Activated naive CD4-positive, alpha-beta T cell treated with anti-CD3 and anti-CD28 coated beads, Interleukin-2, amount 10 ng/mL, durations not matched to agents 7 days and 5 days (primary cell): ENCODE data around the gene HK3.

Experiments
- CTCF ChIA-PET: fragments of 350-600 bp; sonication (Branson Sonifier 250); formaldehyde crosslinking; loops from one replicate; lab custom pipeline; 2021; ENCODE audit warnings: antibody characterized with exemption; lab: Charles Lee
- DNase-seq: peaks from one replicate; pipeline ENCODE4 v3.0.0-alpha.2; 2020
- H3K27ac Mint-ChIP-seq: one replicate; pipeline ENCODE4 v1.8.0; 2021; ENCODE audit warnings: mild to moderate bottlenecking, moderate library complexity, mixed read lengths
- H3K27me3 Mint-ChIP-seq: one replicate; pipeline ENCODE4 v1.8.0; 2021; ENCODE audit warnings: mild to moderate bottlenecking, mixed read lengths
- H3K36me3 Mint-ChIP-seq: one replicate; pipeline ENCODE4 v1.8.0; 2021; ENCODE audit warnings: mixed read lengths
- H3K4me1 Mint-ChIP-seq: one replicate; pipeline ENCODE4 v1.8.0; 2021; ENCODE audit warnings: mixed read lengths
- H3K4me3 Mint-ChIP-seq: one replicate; pipeline ENCODE4 v1.8.0; 2021; ENCODE audit warnings: mild to moderate bottlenecking, moderate library complexity, mixed read lengths
- H3K9me3 Mint-ChIP-seq: one replicate; pipeline ENCODE4 v1.8.0; 2021; ENCODE audit warnings: mixed read lengths

Gene HK3

DNA sequence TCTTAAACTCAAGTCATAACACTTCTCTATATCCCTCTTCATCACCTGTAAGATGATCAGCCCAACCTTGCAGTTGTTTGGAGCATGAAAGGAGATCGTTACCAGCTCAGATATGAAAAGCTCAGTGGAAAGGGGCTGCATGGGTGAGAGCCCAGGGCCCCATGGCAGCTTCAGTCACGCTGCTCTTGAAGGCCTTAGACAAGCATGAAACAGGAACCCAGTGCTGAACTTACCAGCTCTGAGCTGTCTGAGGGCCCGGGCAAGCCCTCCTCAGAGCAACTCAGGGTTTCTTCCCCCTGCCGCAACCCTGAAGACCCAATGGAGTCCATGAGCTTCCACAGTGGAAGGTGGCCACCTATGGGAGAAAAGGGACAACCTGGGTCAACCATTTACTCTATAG lies 3.3 kb downstream of the HK3 start:
- Mint-ChIP-seq H3K27ac (no peak overlapping the region), H3K36me3 (peaks cover 2% of the 10 kb centered on the region), H3K27me3 (peaks cover 29% of the 10 kb centered on the region), H3K4me3 (no peak overlapping the region), H3K9me3 (no peaks in the 10 kb centered on the region), H3K4me1 (peaks cover 34% of the 10 kb centered on the region)
- CTCF ChIA-PET: interaction anchor here (1.0 kb wide), 1 partner anchor 235 kb away, joined by 5 read pairs; no protein-coding TSS in a partner anchor
- no peak for DNase-seq

DNA sequence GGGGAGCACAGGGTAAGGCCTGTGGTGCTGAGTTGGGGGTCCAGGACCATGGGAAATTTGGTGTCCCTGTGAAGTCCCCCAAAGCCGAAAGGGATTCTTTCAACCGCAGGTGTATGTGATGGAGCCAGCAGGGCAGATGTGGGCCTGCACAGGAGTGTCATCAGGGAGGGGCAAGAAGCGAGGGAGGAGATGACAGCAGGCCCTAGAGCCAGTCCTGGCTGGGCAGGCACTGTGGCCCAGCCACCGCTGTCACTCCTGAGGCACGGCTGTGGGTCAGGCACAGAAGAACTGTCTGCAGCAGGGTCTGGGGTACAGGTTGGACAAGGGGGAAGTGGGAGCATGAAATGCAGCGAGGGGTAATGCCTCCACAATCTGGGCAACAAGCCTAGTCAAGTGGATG lies 4.8 kb downstream of the HK3 start:
- no peak for DNase-seq
- Mint-ChIP-seq H3K4me1 (peaks cover 23% of the 10 kb centered on the region), H3K36me3 (no peaks in the 10 kb centered on the region), H3K27me3 (peaks cover 29% of the 10 kb centered on the region), H3K27ac (no peak overlapping the region), H3K4me3 (no peak overlapping the region), H3K9me3 (no peaks in the 10 kb centered on the region)
- CTCF ChIA-PET: no interaction called here

DNA sequence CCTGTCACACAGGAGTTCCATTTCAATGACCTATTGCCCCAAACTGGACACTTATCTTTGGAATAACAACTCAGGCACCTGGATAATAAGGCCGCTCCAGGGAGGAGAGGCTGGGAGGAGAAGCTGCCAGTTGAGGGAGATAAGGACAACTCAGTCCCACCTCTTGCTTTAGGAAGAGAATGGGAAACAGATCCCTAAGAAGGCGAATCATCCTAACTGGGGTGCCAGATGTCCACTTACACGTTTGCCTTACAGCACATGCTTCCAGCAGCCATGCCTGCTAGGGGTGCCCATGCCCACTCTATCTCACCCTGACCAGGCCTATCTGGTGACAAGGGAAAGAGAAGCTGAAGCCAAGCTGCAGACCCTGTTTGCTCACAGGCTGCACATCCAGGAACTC lies 6.5 kb downstream of the HK3 start:
- no peaks in the 10 kb centered on the region for H3K36me3 Mint-ChIP-seq
- peaks cover 18% of the 10 kb centered on the region for H3K4me1 Mint-ChIP-seq
- no peaks in the 10 kb centered on the region for H3K9me3 Mint-ChIP-seq
- H3K27ac Mint-ChIP-seq: no peak overlapping the region
- no peak overlapping the region for H3K4me3 Mint-ChIP-seq
- CTCF ChIA-PET: interaction anchor here (0.8 kb wide), 1 partner anchor 232 kb away, joined by 5 read pairs; no protein-coding TSS in a partner anchor
- peaks cover 26% of the 10 kb centered on the region for H3K27me3 Mint-ChIP-seq
- no peak for DNase-seq

DNA sequence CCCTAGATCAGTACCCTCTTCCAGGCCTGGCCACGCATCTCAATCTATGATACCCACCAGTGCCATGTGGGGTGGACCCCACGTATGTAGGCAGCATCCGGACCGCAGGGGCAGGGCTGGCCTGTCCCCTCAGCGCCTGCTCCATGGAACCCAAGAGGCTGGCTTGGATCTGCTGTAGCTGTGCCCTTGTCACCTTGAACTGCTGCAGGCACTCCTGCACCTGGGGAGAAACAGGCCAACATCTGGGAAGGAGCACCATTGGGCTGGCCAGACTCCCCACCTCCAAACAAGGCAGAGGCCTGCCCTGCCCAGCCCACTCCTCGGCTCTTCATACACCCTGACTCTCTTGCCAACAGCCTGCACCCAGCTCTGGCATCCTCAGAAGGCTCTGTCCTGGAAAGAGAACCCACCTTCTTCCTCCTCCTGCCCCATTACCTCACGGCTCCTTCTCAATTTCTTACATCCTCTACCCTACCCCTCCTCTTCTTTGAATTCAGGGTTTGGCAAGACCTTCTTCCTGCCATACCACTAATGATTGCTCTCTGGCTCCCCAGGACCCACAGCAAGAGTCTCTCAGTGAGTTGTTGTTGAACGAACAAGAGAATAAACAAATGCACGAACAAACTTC lies 7.7 kb downstream of the HK3 start:
- peaks cover 27% of the 10 kb centered on the region for H3K27me3 Mint-ChIP-seq
- CTCF ChIA-PET: no interaction called here
- H3K27ac Mint-ChIP-seq: no peak overlapping the region
- no peaks in the 10 kb centered on the region for H3K36me3 Mint-ChIP-seq
- no peak for DNase-seq
- peaks cover 12% of the 10 kb centered on the region for H3K4me1 Mint-ChIP-seq
- no peaks in the 10 kb centered on the region for H3K9me3 Mint-ChIP-seq
- H3K4me3 Mint-ChIP-seq: no peak overlapping the region

DNA sequence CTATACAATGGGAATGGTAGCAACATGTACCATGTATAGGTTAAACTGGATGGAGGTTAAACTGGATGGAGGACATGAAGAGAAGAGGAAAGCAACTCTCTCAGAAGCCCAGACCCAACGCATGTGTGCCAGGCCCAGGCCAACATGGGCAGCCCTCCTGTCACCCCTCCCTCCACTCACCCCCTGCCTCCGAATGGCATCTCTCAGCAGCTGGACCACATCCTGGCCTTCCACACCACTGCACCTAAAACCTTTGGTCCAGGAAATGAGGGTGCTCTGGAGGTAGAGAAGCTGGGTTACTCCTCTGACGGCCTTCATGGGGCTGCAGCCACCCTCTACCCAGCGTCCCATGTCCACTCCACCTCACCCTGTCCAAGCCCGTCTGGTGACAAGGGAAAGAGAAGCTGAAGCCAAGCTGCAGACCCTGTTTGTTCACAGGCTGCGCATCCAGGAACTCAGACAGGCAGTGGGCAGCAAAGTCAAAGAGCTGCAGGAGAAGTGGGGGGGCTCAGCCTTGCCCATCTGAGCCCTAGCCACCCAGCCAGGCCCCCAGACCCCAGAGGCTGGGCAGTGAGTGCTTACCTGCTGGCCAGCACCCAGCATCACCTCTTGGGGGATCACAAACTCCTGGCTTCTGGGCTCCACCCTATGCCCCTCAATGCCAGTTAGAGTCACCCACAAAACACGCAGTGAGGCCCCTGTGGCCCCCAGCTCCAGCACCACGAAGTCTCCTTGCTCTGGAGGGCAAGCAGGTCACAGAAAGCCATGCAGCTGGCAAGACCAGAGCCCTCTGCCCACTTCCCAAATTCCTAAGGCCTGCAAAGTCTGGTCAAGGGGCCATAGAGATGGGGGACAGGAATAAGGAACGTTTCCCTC lies 8.5 kb downstream of the HK3 start:
- CTCF ChIA-PET: no interaction called here
- Mint-ChIP-seq H3K4me1 (peaks cover 4% of the 10 kb centered on the region), H3K27me3 (peaks cover 27% of the 10 kb centered on the region)

DNA sequence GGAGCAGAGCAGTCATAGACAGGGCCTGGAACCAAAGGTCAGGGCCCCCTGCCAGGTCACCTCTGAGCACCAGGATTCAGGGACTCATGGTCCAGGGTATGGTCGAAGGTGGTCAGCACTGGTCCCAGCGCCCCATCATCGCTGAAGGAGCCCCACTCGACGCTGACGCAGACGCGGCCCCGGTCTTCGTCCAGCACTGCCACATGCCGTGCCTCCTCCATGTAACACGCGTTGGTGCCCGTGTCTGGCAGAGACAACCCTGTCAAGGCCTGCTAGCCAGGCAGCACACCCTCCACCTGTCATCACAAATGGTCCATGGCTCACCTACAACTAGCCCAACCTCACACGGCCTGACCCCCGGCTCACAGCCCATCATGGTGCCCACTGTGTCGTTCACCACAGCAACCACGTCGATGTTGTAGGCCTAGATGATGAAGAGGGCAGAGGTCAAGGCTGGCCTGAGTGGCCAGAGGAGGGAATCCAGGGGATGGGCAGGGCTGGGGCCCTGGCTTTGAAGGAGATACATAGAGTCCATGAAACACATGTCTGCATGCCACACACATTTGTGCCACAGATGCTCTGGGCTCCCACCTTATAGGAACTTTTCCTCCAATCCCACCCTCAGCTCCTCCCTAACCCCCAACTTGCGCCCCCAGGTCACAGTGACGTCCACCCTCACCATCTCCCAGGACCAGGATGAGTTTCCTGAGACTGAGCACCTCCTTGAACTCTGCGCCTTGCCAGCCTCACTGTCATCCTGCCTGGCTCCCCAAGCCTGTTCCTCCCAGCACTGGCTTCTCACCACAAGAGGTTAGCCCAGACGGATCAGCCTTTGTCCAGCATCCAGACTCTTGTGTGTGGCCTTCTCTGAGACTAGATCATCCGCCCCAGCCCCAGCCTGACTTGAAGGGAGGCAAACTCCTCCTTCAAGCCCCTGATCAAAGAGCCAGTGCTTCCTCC lies 9.5 kb downstream of the HK3 start:
- CTCF ChIA-PET: no interaction called here
- Mint-ChIP-seq H3K4me3 (no peak overlapping the region), H3K9me3 (no peaks in the 10 kb centered on the region), H3K36me3 (no peaks in the 10 kb centered on the region), H3K27me3 (peaks cover 27% of the 10 kb centered on the region), H3K4me1 (peaks cover 6% of the 10 kb centered on the region), H3K27ac (peak overlapping the region; percentile 28)
- no peak for DNase-seq

More for the DNA sequence above, 8.5 kb downstream of the HK3 start:
- DNase-seq: no peak
- Mint-ChIP-seq H3K36me3 (no peaks in the 10 kb centered on the region), H3K9me3 (no peaks in the 10 kb centered on the region), H3K27ac (no peak overlapping the region), H3K4me3 (no peak overlapping the region)

DNA sequence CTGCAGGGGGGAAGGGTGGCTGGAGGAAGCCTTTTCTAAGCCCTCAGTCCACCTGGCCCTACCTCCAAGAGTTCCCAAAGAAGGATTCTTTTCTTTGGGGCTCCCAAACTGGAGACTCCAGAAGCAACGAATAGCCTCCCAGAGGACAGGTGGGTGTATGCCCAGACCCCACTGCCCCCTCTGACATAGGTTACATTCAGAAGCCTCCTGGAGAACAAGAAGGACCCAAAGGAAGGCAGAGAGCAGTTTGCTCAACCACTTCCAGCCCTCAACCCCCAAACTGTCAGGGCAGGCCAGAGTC lies 10.3 kb downstream of the HK3 start:
- no peaks in the 10 kb centered on the region for H3K9me3 Mint-ChIP-seq
- CTCF ChIA-PET: no interaction called here
- DNase-seq: no peak
- no peak overlapping the region for H3K27ac Mint-ChIP-seq
- H3K4me3 Mint-ChIP-seq: no peak overlapping the region
- H3K4me1 Mint-ChIP-seq: peaks cover 8% of the 10 kb centered on the region
- peaks cover 26% of the 10 kb centered on the region for H3K27me3 Mint-ChIP-seq
- H3K36me3 Mint-ChIP-seq: no peaks in the 10 kb centered on the region

DNA sequence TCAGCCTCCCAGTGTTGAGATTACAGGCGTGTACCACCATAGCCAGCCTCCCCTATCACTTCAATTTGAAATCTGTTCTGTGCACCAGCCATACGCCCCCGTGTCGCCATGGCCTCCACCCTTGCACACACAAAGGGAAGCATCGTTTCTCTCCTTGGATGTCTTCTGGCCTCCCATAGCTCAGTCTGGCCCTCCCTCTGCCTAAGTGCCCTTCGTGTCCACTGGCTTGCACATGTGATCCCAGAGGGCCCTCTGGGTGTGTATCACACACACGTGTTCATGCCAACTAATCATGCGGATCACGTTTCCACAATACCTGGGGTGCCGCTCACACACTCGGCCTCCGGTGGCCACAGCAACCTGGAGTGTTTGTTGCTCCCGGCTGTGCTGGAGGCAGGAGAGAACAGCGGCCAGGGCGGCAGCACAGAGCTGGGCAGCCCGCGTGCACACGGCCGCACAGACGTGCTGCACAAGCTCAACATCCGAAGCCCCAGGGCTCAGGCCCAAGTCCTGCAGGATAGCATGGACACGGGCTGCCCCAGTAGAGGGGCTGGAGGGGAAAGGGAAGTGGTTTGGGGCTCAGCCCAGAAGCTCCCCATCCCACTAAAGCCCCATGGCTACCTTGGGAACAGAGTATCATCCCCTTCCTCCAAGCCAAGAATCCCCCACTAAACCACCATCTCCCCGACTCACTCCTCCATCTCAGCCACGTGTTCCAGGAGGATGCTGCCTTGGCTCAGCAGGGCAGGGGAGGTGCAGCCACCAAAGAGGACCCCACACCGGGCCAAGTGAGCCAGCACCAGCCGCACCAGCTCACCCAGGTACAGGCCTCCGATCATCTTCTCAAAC lies 10.9 kb downstream of the HK3 start:
- Mint-ChIP-seq H3K4me1 (peaks cover 8% of the 10 kb centered on the region), H3K27ac (no peak overlapping the region), H3K9me3 (no peaks in the 10 kb centered on the region), H3K27me3 (peaks cover 23% of the 10 kb centered on the region), H3K36me3 (no peaks in the 10 kb centered on the region), H3K4me3 (no peak overlapping the region)
- DNase-seq: no peak
- CTCF ChIA-PET: no interaction called here

DNA sequence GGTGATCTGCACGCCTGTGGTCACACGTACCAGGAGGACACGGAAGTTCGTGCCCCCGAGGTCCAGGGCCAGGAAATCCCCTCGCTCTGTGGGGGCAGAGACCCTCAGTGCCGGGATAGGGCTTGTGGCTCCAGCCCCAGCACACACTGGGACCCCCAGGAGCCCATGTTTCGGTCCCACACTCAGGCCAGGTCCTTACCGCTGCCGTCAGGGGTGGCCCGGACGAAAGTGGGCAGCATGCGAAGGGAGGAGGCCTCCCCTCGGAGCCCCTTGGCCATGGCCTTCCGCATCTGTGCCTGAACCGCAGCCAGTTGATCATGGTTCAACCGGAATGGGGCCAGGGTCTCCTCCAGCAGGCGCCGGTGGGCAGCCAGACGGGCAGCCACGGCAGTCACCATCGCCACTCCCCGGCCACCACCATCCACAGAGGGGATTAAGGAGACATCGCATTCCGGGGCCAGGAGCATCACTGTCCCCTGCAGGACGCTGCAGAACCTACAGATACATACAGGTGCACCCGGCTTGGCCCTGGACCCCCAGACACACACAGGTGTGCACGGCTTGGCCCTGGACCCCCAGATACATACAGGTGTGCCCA lies 11.8 kb downstream of the HK3 start:
- H3K36me3 Mint-ChIP-seq: no peaks in the 10 kb centered on the region
- CTCF ChIA-PET: no interaction called here
- no peaks in the 10 kb centered on the region for H3K9me3 Mint-ChIP-seq
- no peak overlapping the region for H3K27ac Mint-ChIP-seq
- DNase-seq: no peak
- H3K4me1 Mint-ChIP-seq: peaks cover 8% of the 10 kb centered on the region
- H3K27me3 Mint-ChIP-seq: peaks cover 18% of the 10 kb centered on the region
- H3K4me3 Mint-ChIP-seq: no peak overlapping the region

DNA sequence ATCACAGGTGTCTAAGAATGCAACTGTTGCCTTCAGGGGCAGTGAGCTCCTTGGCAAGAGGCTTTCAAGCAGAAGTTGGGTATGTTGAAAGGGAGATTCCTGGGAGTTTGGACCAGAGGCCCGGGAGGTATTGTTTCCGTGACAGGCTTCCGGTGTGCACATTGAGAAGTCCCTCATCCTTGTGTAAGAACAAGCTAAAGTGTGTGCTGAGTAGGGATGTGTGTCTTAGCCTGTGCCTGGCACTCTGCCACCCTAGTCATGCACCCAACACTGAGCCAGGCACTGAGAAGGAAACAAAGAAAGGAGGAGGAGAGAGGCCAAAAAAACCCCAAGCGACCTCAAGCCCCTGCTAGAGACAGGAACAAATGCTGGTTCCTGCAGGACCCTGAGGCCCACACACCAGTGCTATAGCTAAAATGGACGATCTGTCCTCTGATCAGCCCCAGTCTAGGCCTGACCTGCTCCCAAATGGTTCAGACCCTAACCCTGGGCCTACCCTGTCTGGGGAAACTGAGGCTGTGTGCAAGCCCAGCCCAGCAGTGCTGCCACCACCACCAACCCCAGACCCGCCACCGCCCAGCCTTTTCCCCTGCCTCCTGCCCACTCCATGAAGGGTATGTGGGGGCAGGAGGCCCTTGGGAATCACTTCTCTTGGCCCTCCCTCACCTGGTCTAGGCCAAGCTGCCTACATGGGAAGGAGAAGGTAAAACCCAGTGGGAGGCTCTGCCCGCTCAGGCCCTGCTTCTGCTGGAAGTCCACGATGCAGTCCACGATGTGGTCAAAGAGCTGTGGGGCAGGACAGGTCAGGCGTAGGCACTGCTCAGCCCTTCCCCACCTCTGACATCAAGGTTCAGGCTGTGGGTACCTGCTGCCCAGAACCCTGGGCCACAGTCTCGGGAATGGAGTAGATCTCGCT lies 12.6 kb downstream of the HK3 start:
- Mint-ChIP-seq H3K9me3 (no peaks in the 10 kb centered on the region), H3K4me3 (no peak overlapping the region), H3K27me3 (peaks cover 16% of the 10 kb centered on the region), H3K27ac (no peak overlapping the region), H3K36me3 (no peaks in the 10 kb centered on the region), H3K4me1 (peaks cover 8% of the 10 kb centered on the region)
- no peak for DNase-seq
- CTCF ChIA-PET: interaction anchor here (0.7 kb wide), 1 partner anchor 1700 kb away, joined by 3 read pairs; no protein-coding TSS in a partner anchor

DNA sequence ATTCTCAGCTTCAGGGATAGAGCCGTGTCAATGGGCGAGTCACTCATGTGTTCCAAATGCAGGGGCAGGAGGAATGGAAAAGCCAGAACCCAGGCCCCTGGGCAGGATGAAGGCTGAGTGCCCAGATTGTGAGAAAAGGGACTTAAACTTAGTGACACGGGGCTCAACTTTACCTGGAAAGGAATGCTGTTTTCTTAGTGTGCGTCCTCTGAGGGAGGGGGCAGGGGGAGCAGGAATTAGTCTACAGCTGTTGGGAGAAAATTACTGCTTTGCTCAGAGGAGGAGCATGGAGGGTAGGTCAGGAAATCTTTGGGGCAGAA lies 14.6 kb downstream of the HK3 start:
- CTCF ChIA-PET: no interaction called here
- no peak for DNase-seq
- Mint-ChIP-seq H3K9me3 (no peaks in the 10 kb centered on the region), H3K36me3 (no peaks in the 10 kb centered on the region), H3K4me1 (peaks cover 8% of the 10 kb centered on the region), H3K27me3 (peaks cover 15% of the 10 kb centered on the region), H3K4me3 (no peak overlapping the region), H3K27ac (no peak overlapping the region)

DNA sequence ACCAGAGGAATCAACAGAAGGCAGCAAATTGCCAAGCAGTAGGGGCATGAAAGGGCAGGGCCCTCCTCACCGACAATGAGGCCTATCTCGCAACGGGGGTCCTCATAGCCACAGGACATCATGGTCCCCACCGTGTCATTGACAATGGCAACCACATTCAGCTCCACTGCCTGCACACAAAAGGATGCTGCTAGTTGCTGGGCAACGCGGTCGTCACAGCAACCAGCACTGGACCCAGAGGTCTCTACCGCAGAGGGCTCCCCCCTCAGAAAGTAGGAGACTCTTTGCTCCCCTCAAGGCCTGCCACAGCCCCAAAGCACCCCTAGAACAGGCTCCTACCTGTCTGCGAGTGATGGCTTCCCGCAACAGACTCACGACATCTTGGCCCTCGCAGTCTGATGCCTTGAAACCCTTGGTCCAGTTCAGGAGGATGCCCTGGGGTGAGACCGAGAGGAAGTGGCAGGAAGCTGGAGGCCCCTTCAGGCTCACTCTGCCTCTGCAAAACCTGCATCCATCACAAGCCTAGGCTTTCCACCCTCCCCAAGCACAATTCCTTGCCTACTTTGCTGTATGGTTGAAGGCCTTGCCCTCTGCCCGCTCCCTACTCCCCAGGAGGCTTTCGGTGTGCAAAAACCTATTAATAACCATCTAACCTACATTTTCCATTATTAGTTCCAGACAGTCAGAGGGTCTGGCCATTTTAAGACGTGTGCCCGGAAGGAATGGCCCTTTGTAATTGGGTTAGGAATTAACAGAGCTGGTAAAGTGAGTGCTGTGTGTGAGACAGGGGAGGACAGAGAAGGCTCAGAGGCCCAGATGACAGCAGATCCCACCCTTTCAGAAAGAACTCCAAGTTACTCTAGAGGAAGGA lies 15.2 kb downstream of the HK3 start:
- Mint-ChIP-seq H3K4me1 (peaks cover 8% of the 10 kb centered on the region), H3K36me3 (no peaks in the 10 kb centered on the region), H3K9me3 (no peaks in the 10 kb centered on the region), H3K27ac (no peak overlapping the region), H3K27me3 (peaks cover 16% of the 10 kb centered on the region), H3K4me3 (no peak overlapping the region)
- DNase-seq: no peak
- CTCF ChIA-PET: interaction anchor here (1.1 kb wide), 1 partner anchor 176 kb away, joined by 3 read pairs; no protein-coding TSS in a partner anchor
